CD14-positive monocyte (primary cell): ENCODE data around the gene KIF18A. TPM values are rescaled to one million over a fixed set of nuclear protein-coding genes. Genes with fewer than 3 reads are reported as not detected.

Experiments
- DNase-seq, 3 donors: peaks; one replicate each; pipeline ENCODE4 v3.0.0-alpha.2; 2011 to 2022
- H2AFZ ChIP-seq: 2 replicates; pipeline ENCODE4 v1.6.0; 2012; ENCODE audit warnings: mild to moderate bottlenecking, low read depth, low read length, inconsistent platforms; ENCODE audit not compliant: insufficient read depth, poor library complexity, severe bottlenecking
- H3K27ac ChIP-seq, 2 donors: 1 replicate in 1 of 2; 2 replicates in 1 of 2; pipeline ENCODE4 v1.5.1; 2012 to 2013; ENCODE audit warnings: low read length in 2 of 2, control low read depth in 1 of 2, inconsistent platforms in 1 of 2, low read depth in 1 of 2, mild to moderate bottlenecking in 1 of 2
- H3K27me3 ChIP-seq, 2 donors: one replicate each; pipeline versions ENCODE4 v1.6.0 to v1.6.1; 2011 to 2013; ENCODE audit warnings: low read length in 2 of 2; ENCODE audit not compliant: control insufficient read depth in 2 of 2, insufficient read depth in 2 of 2
- H3K36me3 ChIP-seq, 2 donors: replicated peaks in 1 of 2; 1 replicate in 1 of 2; 2 replicates in 1 of 2; pipeline versions ENCODE4 v1.5.1 to v1.6.1; 2012 to 2013; ENCODE audit warnings: low read length in 2 of 2, control low read depth in 1 of 2, inconsistent platforms in 1 of 2, mild to moderate bottlenecking in 1 of 2; ENCODE audit not compliant: insufficient read depth in 2 of 2, control insufficient read depth in 1 of 2
- H3K4me1 ChIP-seq, 2 donors: 1 replicate in 1 of 2; 2 replicates in 1 of 2; pipeline versions ENCODE4 v1.5.1 to v1.6.1; 2012 to 2013; ENCODE audit warnings: low read length in 2 of 2, control low read depth in 1 of 2, inconsistent platforms in 1 of 2, mild to moderate bottlenecking in 1 of 2, moderate library complexity in 1 of 2; ENCODE audit not compliant: insufficient read depth in 2 of 2, control insufficient read depth in 1 of 2
- H3K4me2 ChIP-seq: replicated peaks from 2 replicates; pipeline ENCODE3; 2012; ENCODE audit warnings: low read length, moderate library complexity, mild to moderate bottlenecking; ENCODE audit not compliant: poor library complexity, severe bottlenecking; ENCODE audit errors: extremely low read depth
- H3K4me3 ChIP-seq, 3 experiments: fragments of 200-600 bp in 1 of 3; sonication (generic) in 1 of 3; replicated peaks in 1 of 3; 1 replicate in 2 of 3; 2 replicates in 1 of 3; pipeline ENCODE4 v1.5.1; 2011 to 2013; ENCODE audit warnings: low read length in 3 of 3, mild to moderate bottlenecking in 3 of 3, control low read depth in 2 of 3, low read depth in 2 of 3, inconsistent platforms in 1 of 3, moderate library complexity in 1 of 3
- H3K79me2 ChIP-seq: 2 replicates; pipeline ENCODE4 v1.6.0; 2012; ENCODE audit warnings: mild to moderate bottlenecking, control low read depth, inconsistent platforms, low read length, moderate library complexity; ENCODE audit not compliant: insufficient read depth
- H3K9ac ChIP-seq: 2 replicates; pipeline ENCODE4 v1.6.0; 2017; ENCODE audit warnings: low read length, mild to moderate bottlenecking; ENCODE audit not compliant: insufficient read depth, poor library complexity, severe bottlenecking
- H3K9me3 ChIP-seq, 2 donors: replicated peaks in 1 of 2; 1 replicate in 1 of 2; 2 replicates in 1 of 2; pipeline versions ENCODE4 v1.5.1 to v1.6.1; 2012 to 2013; ENCODE audit warnings: low read length in 2 of 2, control low read depth in 1 of 2; ENCODE audit not compliant: control insufficient read depth in 1 of 2, insufficient read depth in 1 of 2
- H4K20me1 ChIP-seq: 2 replicates; pipeline ENCODE4 v1.6.0; 2012; ENCODE audit warnings: mild to moderate bottlenecking, low read length, control low read depth, moderate library complexity; ENCODE audit not compliant: insufficient read depth
- H3K27ac Mint-ChIP-seq, 7 donors: one replicate each; pipeline ENCODE4 v1.8.0; 2020; ENCODE audit warnings: mild to moderate bottlenecking in 7 of 7, mixed read lengths in 7 of 7, moderate library complexity in 6 of 7, inconsistent platforms in 2 of 7
- H3K27me3 Mint-ChIP-seq, 3 donors: one replicate each; pipeline ENCODE4 v1.8.0; 2021 to 2022; ENCODE audit warnings: low read depth in 3 of 3, mild to moderate bottlenecking in 3 of 3, mixed read lengths in 3 of 3, moderate library complexity in 3 of 3, inconsistent platforms in 1 of 3
- H3K36me3 Mint-ChIP-seq, 2 donors: one replicate each; pipeline ENCODE4 v1.8.0; 2020; ENCODE audit warnings: mixed read lengths in 2 of 2, inconsistent platforms in 1 of 2, mild to moderate bottlenecking in 1 of 2
- H3K4me1 Mint-ChIP-seq: one replicate; pipeline ENCODE4 v1.8.0; 2020; ENCODE audit warnings: mild to moderate bottlenecking, mixed read lengths
- H3K4me3 Mint-ChIP-seq, 2 donors: one replicate each; pipeline ENCODE4 v1.8.0; 2020; ENCODE audit warnings: mild to moderate bottlenecking in 2 of 2, mixed read lengths in 2 of 2, moderate library complexity in 1 of 2
- H3K9me3 Mint-ChIP-seq, 7 donors: one replicate each; pipeline ENCODE4 v1.8.0; 2020 to 2022; ENCODE audit warnings: mixed read lengths in 7 of 7, mild to moderate bottlenecking in 6 of 7, moderate library complexity in 6 of 7, inconsistent platforms in 2 of 7
- CTCF ChIP-seq: fragments of 200-600 bp; IDR thresholded peaks from one replicate; pipeline ENCODE4 v1.8.0; 2022; ENCODE audit warnings: antibody characterized with exemption, mild to moderate bottlenecking
- WGBS: methylation state at CpG from one replicate; pipeline ENCODE4 v1.1.5; 2013; ENCODE audit warnings: missing lambda C conversion rate; ENCODE audit not compliant: insufficient coverage; 5-methylcytosine and 5-hydroxymethylcytosine counted together
- intact Hi-C, 2 donors: fragments of 100-400 bp; cut with micrococcal nuclease; formaldehyde crosslinking; loops; one replicate each; pipeline versions ENCODE4 v1.15.0 to v1.15.1; 2023
- polyA plus RNA-seq, 3 donors: library from polyadenylated mRNA; depleted of rRNA in 1 of 3; unstranded in 2 of 3; stranded (reverse) in 1 of 3; fragments of 300-500 nt in 2 of 3; fragments of >200 nt in 1 of 3; fragmentation: Illumina TruSeq in 2 of 3; gene quantifications; 1 replicate in 2 of 3; 2 replicates in 1 of 3; pipeline ENCODE4 v1.2.3, GENCODE V29; 2012 to 2021

Gene KIF18A
- polyA plus RNA-seq, 3 donors: 0.13 to 0.73 TPM; not detected in 1

- Mint-ChIP-seq H3K4me3 (no peak overlapping the region), H3K27me3 (no peaks in the 10 kb centered on the region), H3K9me3 (no peaks in the 10 kb centered on the region), H3K36me3 (peaks cover 18 to 25% of the 10 kb centered on the region in 2 donors), H3K4me1 (peaks cover 15% of the 10 kb centered on the region), H3K27ac (no peak overlapping the region)
- H4K20me1 ChIP-seq: no peaks in the 10 kb centered on the region
- no peak for TF ChIP-seq CTCF
- no peak overlapping the region for H3K4me2 ChIP-seq
- no peak for DNase-seq
- no peaks in the 10 kb centered on the region for H3K27me3 ChIP-seq
- no peak overlapping the region for H3K27ac ChIP-seq
- H3K79me2 ChIP-seq: peaks cover 81% of the 10 kb centered on the region
- H2AFZ ChIP-seq: no peak overlapping the region
- H3K9ac ChIP-seq: no peak overlapping the region
- peaks cover 0 to 15% of the 10 kb centered on the region in 2 donors for H3K36me3 ChIP-seq
- no CpG with 5 or more reads among the region's 2 CpGs for WGBS
- intact Hi-C loops: loop anchor here (10.0 kb wide), 1 partner anchor 596 kb away; the partner anchor contains the start of gene LIN7C (in 2 of the 2)
- H3K4me3 ChIP-seq: no peak overlapping the region
- H3K4me1 ChIP-seq: no peaks in the 10 kb centered on the region
- H3K9me3 ChIP-seq: no peaks in the 10 kb centered on the region
Measured at GRCh38 chr11:28100665-28101064, 7.3 kb downstream of the KIF18A start.

- no peaks in the 10 kb centered on the region for H3K9me3 Mint-ChIP-seq
- H3K4me3 ChIP-seq: no peak overlapping the region
- no peaks in the 10 kb centered on the region for H3K4me1 ChIP-seq
- peaks cover 0 to 15% of the 10 kb centered on the region in 2 donors for H3K36me3 ChIP-seq
- no peaks in the 10 kb centered on the region for H3K27me3 ChIP-seq
- no peaks in the 10 kb centered on the region for H4K20me1 ChIP-seq
- H2AFZ ChIP-seq: no peak overlapping the region
- H3K36me3 Mint-ChIP-seq: peaks cover 21 to 33% of the 10 kb centered on the region in 2 donors
- no peak overlapping the region for H3K27ac ChIP-seq
- H3K79me2 ChIP-seq: peaks cover 78% of the 10 kb centered on the region
- H3K9ac ChIP-seq: no peak overlapping the region
- intact Hi-C loops: loop anchor here (10.0 kb wide), 1 partner anchor 595 kb away; the partner anchor contains the start of gene LIN7C (in 2 of the 2)
- H3K27me3 Mint-ChIP-seq: no peaks in the 10 kb centered on the region
- H3K4me3 Mint-ChIP-seq: no peak overlapping the region
- TF ChIP-seq CTCF: no peak
- peaks cover 12% of the 10 kb centered on the region for H3K4me1 Mint-ChIP-seq
- H3K4me2 ChIP-seq: no peak overlapping the region
- DNase-seq: no peak
- WGBS: no CpG with 5 or more reads among the region's 1 CpG
- peak overlapping the region in 1 of 7 donors; percentile 57 for H3K27ac Mint-ChIP-seq
- H3K9me3 ChIP-seq: no peaks in the 10 kb centered on the region
Measured at GRCh38 chr11:28099715-28100114, 8.2 kb downstream of the KIF18A start.
